CD14-positive monocyte (primary cell): ENCODE results near the gene DPP10. TPM values are rescaled to one million over a fixed set of nuclear protein-coding genes. Genes with fewer than 3 reads are reported as not detected.

Experiments used
- DNase-seq, 3 donors: peaks; one replicate each; pipeline ENCODE4 v3.0.0-alpha.2; 2011 to 2022
- H2AFZ ChIP-seq: 2 replicates; pipeline ENCODE4 v1.6.0; 2012; ENCODE audit warnings: mild to moderate bottlenecking, low read depth, low read length, inconsistent platforms; ENCODE audit not compliant: insufficient read depth, poor library complexity, severe bottlenecking
- H3K27ac ChIP-seq, 2 donors: 1 replicate in 1 of 2; 2 replicates in 1 of 2; pipeline ENCODE4 v1.5.1; 2012 to 2013; ENCODE audit warnings: low read length in 2 of 2, control low read depth in 1 of 2, inconsistent platforms in 1 of 2, low read depth in 1 of 2, mild to moderate bottlenecking in 1 of 2
- H3K27me3 ChIP-seq, 2 donors: one replicate each; pipeline versions ENCODE4 v1.6.0 to v1.6.1; 2011 to 2013; ENCODE audit warnings: low read length in 2 of 2; ENCODE audit not compliant: control insufficient read depth in 2 of 2, insufficient read depth in 2 of 2
- H3K36me3 ChIP-seq, 2 donors: replicated peaks in 1 of 2; 1 replicate in 1 of 2; 2 replicates in 1 of 2; pipeline versions ENCODE4 v1.5.1 to v1.6.1; 2012 to 2013; ENCODE audit warnings: low read length in 2 of 2, control low read depth in 1 of 2, inconsistent platforms in 1 of 2, mild to moderate bottlenecking in 1 of 2; ENCODE audit not compliant: insufficient read depth in 2 of 2, control insufficient read depth in 1 of 2
- H3K4me1 ChIP-seq, 2 donors: 1 replicate in 1 of 2; 2 replicates in 1 of 2; pipeline versions ENCODE4 v1.5.1 to v1.6.1; 2012 to 2013; ENCODE audit warnings: low read length in 2 of 2, control low read depth in 1 of 2, inconsistent platforms in 1 of 2, mild to moderate bottlenecking in 1 of 2, moderate library complexity in 1 of 2; ENCODE audit not compliant: insufficient read depth in 2 of 2, control insufficient read depth in 1 of 2
- H3K4me2 ChIP-seq: replicated peaks from 2 replicates; pipeline ENCODE3; 2012; ENCODE audit warnings: low read length, moderate library complexity, mild to moderate bottlenecking; ENCODE audit not compliant: poor library complexity, severe bottlenecking; ENCODE audit errors: extremely low read depth
- H3K4me3 ChIP-seq, 3 experiments: fragments of 200-600 bp in 1 of 3; sonication (generic) in 1 of 3; replicated peaks in 1 of 3; 1 replicate in 2 of 3; 2 replicates in 1 of 3; pipeline ENCODE4 v1.5.1; 2011 to 2013; ENCODE audit warnings: low read length in 3 of 3, mild to moderate bottlenecking in 3 of 3, control low read depth in 2 of 3, low read depth in 2 of 3, inconsistent platforms in 1 of 3, moderate library complexity in 1 of 3
- H3K79me2 ChIP-seq: 2 replicates; pipeline ENCODE4 v1.6.0; 2012; ENCODE audit warnings: mild to moderate bottlenecking, control low read depth, inconsistent platforms, low read length, moderate library complexity; ENCODE audit not compliant: insufficient read depth
- H3K9ac ChIP-seq: 2 replicates; pipeline ENCODE4 v1.6.0; 2017; ENCODE audit warnings: low read length, mild to moderate bottlenecking; ENCODE audit not compliant: insufficient read depth, poor library complexity, severe bottlenecking
- H3K9me3 ChIP-seq, 2 donors: replicated peaks in 1 of 2; 1 replicate in 1 of 2; 2 replicates in 1 of 2; pipeline versions ENCODE4 v1.5.1 to v1.6.1; 2012 to 2013; ENCODE audit warnings: low read length in 2 of 2, control low read depth in 1 of 2; ENCODE audit not compliant: control insufficient read depth in 1 of 2, insufficient read depth in 1 of 2
- H4K20me1 ChIP-seq: 2 replicates; pipeline ENCODE4 v1.6.0; 2012; ENCODE audit warnings: mild to moderate bottlenecking, low read length, control low read depth, moderate library complexity; ENCODE audit not compliant: insufficient read depth
- H3K27ac Mint-ChIP-seq, 7 donors: one replicate each; pipeline ENCODE4 v1.8.0; 2020; ENCODE audit warnings: mild to moderate bottlenecking in 7 of 7, mixed read lengths in 7 of 7, moderate library complexity in 6 of 7, inconsistent platforms in 2 of 7
- H3K27me3 Mint-ChIP-seq, 3 donors: one replicate each; pipeline ENCODE4 v1.8.0; 2021 to 2022; ENCODE audit warnings: low read depth in 3 of 3, mild to moderate bottlenecking in 3 of 3, mixed read lengths in 3 of 3, moderate library complexity in 3 of 3, inconsistent platforms in 1 of 3
- H3K36me3 Mint-ChIP-seq, 2 donors: one replicate each; pipeline ENCODE4 v1.8.0; 2020; ENCODE audit warnings: mixed read lengths in 2 of 2, inconsistent platforms in 1 of 2, mild to moderate bottlenecking in 1 of 2
- H3K4me1 Mint-ChIP-seq: one replicate; pipeline ENCODE4 v1.8.0; 2020; ENCODE audit warnings: mild to moderate bottlenecking, mixed read lengths
- H3K4me3 Mint-ChIP-seq, 2 donors: one replicate each; pipeline ENCODE4 v1.8.0; 2020; ENCODE audit warnings: mild to moderate bottlenecking in 2 of 2, mixed read lengths in 2 of 2, moderate library complexity in 1 of 2
- H3K9me3 Mint-ChIP-seq, 7 donors: one replicate each; pipeline ENCODE4 v1.8.0; 2020 to 2022; ENCODE audit warnings: mixed read lengths in 7 of 7, mild to moderate bottlenecking in 6 of 7, moderate library complexity in 6 of 7, inconsistent platforms in 2 of 7
- WGBS: methylation state at CpG from one replicate; pipeline ENCODE4 v1.1.5; 2013; ENCODE audit warnings: missing lambda C conversion rate; ENCODE audit not compliant: insufficient coverage; 5-methylcytosine and 5-hydroxymethylcytosine counted together
- intact Hi-C, 2 donors: fragments of 100-400 bp; cut with micrococcal nuclease; formaldehyde crosslinking; loops; one replicate each; pipeline versions ENCODE4 v1.15.0 to v1.15.1; 2023
- polyA plus RNA-seq, 3 donors: library from polyadenylated mRNA; depleted of rRNA in 1 of 3; unstranded in 2 of 3; stranded (reverse) in 1 of 3; fragments of 300-500 nt in 2 of 3; fragments of >200 nt in 1 of 3; fragmentation: Illumina TruSeq in 2 of 3; gene quantifications; 1 replicate in 2 of 3; 2 replicates in 1 of 3; pipeline ENCODE4 v1.2.3, GENCODE V29; 2012 to 2021
- TF ChIP-seq, protein P1 (sequence below): fragments of 200-600 bp; IDR thresholded peaks from one replicate; pipeline ENCODE4 v1.8.0; 2022; ENCODE audit warnings: antibody characterized with exemption, mild to moderate bottlenecking

Gene DPP10
- polyA plus RNA-seq, 3 donors = not detected

DNA sequence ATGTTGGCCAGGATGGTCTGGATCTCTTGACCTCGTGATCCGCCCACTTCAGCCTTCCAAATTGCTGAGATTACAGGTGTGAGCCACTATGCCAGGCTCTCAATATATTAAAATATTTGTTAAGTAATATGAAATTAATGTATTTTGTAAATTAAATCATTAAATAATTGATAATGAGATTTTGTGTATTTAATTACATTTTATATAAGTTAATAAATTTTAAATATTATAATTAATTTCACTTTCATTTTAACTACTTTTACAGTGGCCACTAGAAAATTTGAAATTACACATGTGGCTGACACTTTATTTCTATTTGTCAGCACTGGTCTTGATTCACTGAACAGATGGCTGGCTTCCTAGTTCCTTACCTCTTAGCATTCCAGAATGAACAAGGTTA lies 102.6 kb downstream of the DPP10 start:
- DNase-seq = no peak
- WGBS = no CpG with 5 or more reads among the region's 2 CpGs
- Histone ChIP-seq H4K20me1 (no peaks in the 10 kb centered on the region), H3K9ac (no peak overlapping the region), H3K27me3 (peaks cover 0 to 3% of the 10 kb centered on the region in 2 donors), H3K9me3 (no peaks in the 10 kb centered on the region), H2AFZ (no peak overlapping the region), H3K4me2 (no peak overlapping the region), H3K27ac (no peak overlapping the region), H3K36me3 (no peaks in the 10 kb centered on the region), H3K79me2 (no peaks in the 10 kb centered on the region), H3K4me3 (no peak overlapping the region), H3K4me1 (no peaks in the 10 kb centered on the region)
- no peak overlapping the region for H3K4me3 Mint-ChIP-seq
- H3K27me3 Mint-ChIP-seq = peaks cover 5 to 7% (median 7%) of the 10 kb centered on the region in 3 donors
- intact Hi-C loops = no loop called here
- H3K36me3 Mint-ChIP-seq = no peaks in the 10 kb centered on the region
- no peaks in the 10 kb centered on the region for H3K4me1 Mint-ChIP-seq
- no peak overlapping the region for H3K27ac Mint-ChIP-seq
- TF ChIP-seq, protein P1, sequence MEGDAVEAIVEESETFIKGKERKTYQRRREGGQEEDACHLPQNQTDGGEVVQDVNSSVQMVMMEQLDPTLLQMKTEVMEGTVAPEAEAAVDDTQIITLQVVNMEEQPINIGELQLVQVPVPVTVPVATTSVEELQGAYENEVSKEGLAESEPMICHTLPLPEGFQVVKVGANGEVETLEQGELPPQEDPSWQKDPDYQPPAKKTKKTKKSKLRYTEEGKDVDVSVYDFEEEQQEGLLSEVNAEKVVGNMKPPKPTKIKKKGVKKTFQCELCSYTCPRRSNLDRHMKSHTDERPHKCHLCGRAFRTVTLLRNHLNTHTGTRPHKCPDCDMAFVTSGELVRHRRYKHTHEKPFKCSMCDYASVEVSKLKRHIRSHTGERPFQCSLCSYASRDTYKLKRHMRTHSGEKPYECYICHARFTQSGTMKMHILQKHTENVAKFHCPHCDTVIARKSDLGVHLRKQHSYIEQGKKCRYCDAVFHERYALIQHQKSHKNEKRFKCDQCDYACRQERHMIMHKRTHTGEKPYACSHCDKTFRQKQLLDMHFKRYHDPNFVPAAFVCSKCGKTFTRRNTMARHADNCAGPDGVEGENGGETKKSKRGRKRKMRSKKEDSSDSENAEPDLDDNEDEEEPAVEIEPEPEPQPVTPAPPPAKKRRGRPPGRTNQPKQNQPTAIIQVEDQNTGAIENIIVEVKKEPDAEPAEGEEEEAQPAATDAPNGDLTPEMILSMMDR = no peak
- H3K9me3 Mint-ChIP-seq = no peaks in the 10 kb centered on the region

DNA sequence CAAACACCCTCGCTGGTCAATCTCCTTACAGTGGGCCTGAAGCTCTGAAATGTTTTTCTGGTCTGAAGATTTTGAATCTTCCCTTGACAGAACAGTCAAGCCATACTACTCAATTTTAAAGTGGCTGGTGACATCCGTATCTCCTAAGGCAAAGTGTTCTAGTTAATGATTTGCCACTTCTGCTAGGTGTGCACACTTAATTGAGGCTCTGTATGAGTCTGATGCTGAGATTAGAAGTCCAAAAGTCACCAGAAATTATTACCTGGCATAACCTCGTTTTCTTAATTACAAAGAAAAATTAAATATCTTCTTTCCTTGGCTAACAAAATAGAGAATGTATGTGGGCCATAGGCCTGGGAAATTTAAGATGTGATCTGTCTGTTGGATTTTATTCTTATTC lies 104.1 kb downstream of the DPP10 start:
- H3K27ac Mint-ChIP-seq = no peak overlapping the region
- no peak overlapping the region for H3K4me2 ChIP-seq
- no peak overlapping the region for H3K9ac ChIP-seq
- peaks cover 0 to 3% of the 10 kb centered on the region in 2 donors for H3K27me3 ChIP-seq
- intact Hi-C loops = no loop called here
- 90% methylated on average over 2 of the region's 3 CpGs for WGBS
- no peaks in the 10 kb centered on the region for H3K4me1 Mint-ChIP-seq
- no peaks in the 10 kb centered on the region for H3K36me3 ChIP-seq
- H3K79me2 ChIP-seq = no peaks in the 10 kb centered on the region
- no peaks in the 10 kb centered on the region for H3K4me1 ChIP-seq
- no peaks in the 10 kb centered on the region for H3K9me3 Mint-ChIP-seq
- no peaks in the 10 kb centered on the region for H3K36me3 Mint-ChIP-seq
- no peak overlapping the region for H3K27ac ChIP-seq
- H2AFZ ChIP-seq = no peak overlapping the region
- no peaks in the 10 kb centered on the region for H4K20me1 ChIP-seq
- peaks cover 3 to 7% (median 4%) of the 10 kb centered on the region in 3 donors for H3K27me3 Mint-ChIP-seq
- no peaks in the 10 kb centered on the region for H3K9me3 ChIP-seq
- TF ChIP-seq, protein P1 = no peak
- H3K4me3 ChIP-seq = no peak overlapping the region
- no peak for DNase-seq
- no peak overlapping the region for H3K4me3 Mint-ChIP-seq
